Endodermal cell (in vitro differentiated cells): ENCODE measurements around the gene AMIGO2. TPM values are rescaled to one million over a fixed set of nuclear protein-coding genes. Genes with fewer than 3 reads are reported as not detected.
A peak's percentile ranks its signal among the peaks of the same experiment; 100 is the strongest.

Experiments used
- DNase-seq: peaks from one replicate; pipeline ENCODE4 v3.0.0-alpha.2; 2017
- H3K27ac ChIP-seq: 2 replicates; pipeline ENCODE4 v1.5.1; 2013; ENCODE audit warnings: mild to moderate bottlenecking, low read depth, low read length, moderate library complexity
- H3K27me3 ChIP-seq: 2 replicates; pipeline ENCODE4 v1.6.1; 2013; ENCODE audit warnings: mild to moderate bottlenecking, low read length, moderate library complexity; ENCODE audit not compliant: insufficient read depth, control insufficient read depth, poor library complexity, severe bottlenecking
- H3K36me3 ChIP-seq: 2 replicates; pipeline ENCODE4 v1.7.0; 2013; ENCODE audit warnings: mild to moderate bottlenecking, low read length, moderate library complexity; ENCODE audit not compliant: control insufficient read depth, insufficient read depth
- H3K4me1 ChIP-seq: one replicate; pipeline ENCODE4 v1.7.0; 2013; ENCODE audit warnings: low read length; ENCODE audit not compliant: control insufficient read depth, insufficient read depth
- H3K4me3 ChIP-seq: 2 replicates; pipeline ENCODE4 v1.5.1; 2013; ENCODE audit warnings: mild to moderate bottlenecking, low read length, moderate library complexity
- H3K9ac ChIP-seq: 2 replicates; pipeline ENCODE4 v1.6.1; 2013; ENCODE audit warnings: mild to moderate bottlenecking, low read length, moderate library complexity; ENCODE audit not compliant: poor library complexity, severe bottlenecking; ENCODE audit errors: extremely low read depth
- H3K9me3 ChIP-seq: 2 replicates; pipeline ENCODE4 v1.6.1; 2013; ENCODE audit warnings: mild to moderate bottlenecking, low read length, moderate library complexity; ENCODE audit not compliant: control insufficient read depth
- H3K27ac Mint-ChIP-seq: 2 replicates; pipeline ENCODE4 v1.8.0; 2020; ENCODE audit warnings: mixed read lengths
- H3K27me3 Mint-ChIP-seq: 2 replicates; pipeline ENCODE4 v1.8.0; 2021; ENCODE audit warnings: mild to moderate bottlenecking, mixed read lengths; ENCODE audit not compliant: insufficient read depth
- H3K36me3 Mint-ChIP-seq: 2 replicates; pipeline ENCODE4 v1.8.0; 2020; ENCODE audit warnings: low read depth, mixed read lengths
- H3K4me1 Mint-ChIP-seq: 2 replicates; pipeline ENCODE4 v1.8.0; 2020; ENCODE audit warnings: mixed read lengths
- H3K4me3 Mint-ChIP-seq: 2 replicates; pipeline ENCODE4 v1.8.0; 2020; ENCODE audit warnings: mild to moderate bottlenecking, moderate library complexity, mixed read lengths
- H3K9me3 Mint-ChIP-seq: 2 replicates; pipeline ENCODE4 v1.8.0; 2020; ENCODE audit warnings: mild to moderate bottlenecking, mixed read lengths
- WGBS, 2 experiments: methylation state at CpG; one replicate each; pipeline versions ENCODE4 v1.1.5 to v1.1.7; 2013; ENCODE audit warnings: missing lambda C conversion rate in 2 of 2, mixed read lengths in 1 of 2; ENCODE audit not compliant: insufficient coverage in 1 of 2, insufficient read length in 1 of 2; 5-methylcytosine and 5-hydroxymethylcytosine counted together
- total RNA-seq, 2 donors: library from RNA; stranded (reverse); fragmentation: NEBNext Ultra II Directional in 1 of 2; extraction: Animal tissue kit (Norgen Biotek cat#: 25700) in 1 of 2; gene quantifications; 2 replicates in 1 of 2; 3 replicates in 1 of 2; pipeline ENCODE4 v1.2.1, GENCODE V29; 2021
- TF ChIP-seq, protein P1 (sequence below): fragments of 200-600 bp; sonication (generic); conservative IDR thresholded peaks from 2 replicates; pipeline ENCODE4 v1.5.0; 2021; ENCODE audit warnings: antibody characterized with exemption, mild to moderate bottlenecking

Gene AMIGO2
- total RNA-seq, 2 donors from 2014 or later = 6.4 to 7.8 TPM

DNA sequence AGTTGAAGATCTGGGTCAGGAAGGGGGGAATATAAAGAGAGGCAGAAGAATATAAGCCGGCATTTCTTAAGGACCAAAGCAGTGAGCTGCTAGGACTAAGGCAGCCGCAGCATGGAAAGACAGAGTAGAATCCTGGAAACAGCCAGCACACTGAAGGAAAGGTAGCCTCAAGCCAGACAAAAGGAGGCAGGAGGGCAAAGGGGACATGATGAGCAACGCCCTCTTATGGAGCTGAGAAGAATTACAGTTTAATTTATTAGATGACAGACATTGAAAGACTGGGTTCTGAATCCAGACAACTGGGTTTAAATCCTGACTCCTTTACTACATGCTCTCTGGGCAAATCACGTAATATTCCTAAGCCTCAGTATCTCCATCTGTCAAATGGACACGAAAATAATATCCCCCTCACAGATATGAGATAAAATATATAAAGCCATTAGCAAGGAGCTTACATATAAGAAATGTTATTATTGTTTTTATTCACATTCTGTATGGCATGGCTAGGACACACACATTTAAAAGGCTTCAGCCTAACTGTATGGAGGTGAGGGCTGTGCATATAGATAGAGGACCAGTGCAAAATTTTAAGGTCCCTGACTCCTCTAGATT lies 8.4 kb downstream of the AMIGO2 start:
- WGBS, 2 experiments = 34 to 47% methylated on average over 3 to 5 of the region's 5 CpGs

DNA sequence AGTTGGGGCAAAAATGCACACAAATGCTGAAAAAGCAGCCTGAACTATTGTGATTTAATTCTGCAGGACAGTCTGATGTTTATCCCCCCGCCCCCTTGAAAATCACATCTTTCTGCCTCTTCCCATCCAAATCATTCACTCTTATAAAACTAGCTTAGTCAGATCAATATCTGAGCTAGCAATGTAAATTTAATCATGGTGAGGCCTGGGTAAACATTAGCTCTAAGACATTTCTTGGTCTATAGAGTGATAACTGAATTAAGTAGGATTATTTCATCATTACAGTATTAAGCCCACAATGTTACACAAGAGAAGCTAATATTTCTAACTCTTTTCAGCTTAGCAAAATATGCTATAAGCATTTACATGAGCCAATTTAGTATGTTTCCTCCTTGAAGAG lies 9.4 kb downstream of the AMIGO2 start:
- no peak overlapping the region for H3K27ac ChIP-seq
- no peaks in the 10 kb centered on the region for H3K36me3 ChIP-seq
- WGBS, 2 experiments = 89% methylated on average over 1 of the region's 1 CpG; no CpG with 5 or more reads in 1 of the 2 experiments
- no peak overlapping the region for H3K4me3 Mint-ChIP-seq
- H3K36me3 Mint-ChIP-seq = no peaks in the 10 kb centered on the region
- H3K9ac ChIP-seq = no peak overlapping the region
- DNase-seq = no peak
- H3K9me3 Mint-ChIP-seq = no peaks in the 10 kb centered on the region
- H3K9me3 ChIP-seq = no peaks in the 10 kb centered on the region
- H3K27me3 ChIP-seq = no peaks in the 10 kb centered on the region
- H3K27ac Mint-ChIP-seq = no peak overlapping the region
- peaks cover 11% of the 10 kb centered on the region for H3K4me1 Mint-ChIP-seq
- no peaks in the 10 kb centered on the region for H3K27me3 Mint-ChIP-seq
- no peak overlapping the region for H3K4me3 ChIP-seq
- H3K4me1 ChIP-seq = no peaks in the 10 kb centered on the region
- TF ChIP-seq, protein P1, sequence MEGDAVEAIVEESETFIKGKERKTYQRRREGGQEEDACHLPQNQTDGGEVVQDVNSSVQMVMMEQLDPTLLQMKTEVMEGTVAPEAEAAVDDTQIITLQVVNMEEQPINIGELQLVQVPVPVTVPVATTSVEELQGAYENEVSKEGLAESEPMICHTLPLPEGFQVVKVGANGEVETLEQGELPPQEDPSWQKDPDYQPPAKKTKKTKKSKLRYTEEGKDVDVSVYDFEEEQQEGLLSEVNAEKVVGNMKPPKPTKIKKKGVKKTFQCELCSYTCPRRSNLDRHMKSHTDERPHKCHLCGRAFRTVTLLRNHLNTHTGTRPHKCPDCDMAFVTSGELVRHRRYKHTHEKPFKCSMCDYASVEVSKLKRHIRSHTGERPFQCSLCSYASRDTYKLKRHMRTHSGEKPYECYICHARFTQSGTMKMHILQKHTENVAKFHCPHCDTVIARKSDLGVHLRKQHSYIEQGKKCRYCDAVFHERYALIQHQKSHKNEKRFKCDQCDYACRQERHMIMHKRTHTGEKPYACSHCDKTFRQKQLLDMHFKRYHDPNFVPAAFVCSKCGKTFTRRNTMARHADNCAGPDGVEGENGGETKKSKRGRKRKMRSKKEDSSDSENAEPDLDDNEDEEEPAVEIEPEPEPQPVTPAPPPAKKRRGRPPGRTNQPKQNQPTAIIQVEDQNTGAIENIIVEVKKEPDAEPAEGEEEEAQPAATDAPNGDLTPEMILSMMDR = no peak

More for the DNA sequence above, 8.4 kb downstream of the AMIGO2 start:
- Mint-ChIP-seq H3K9me3 (no peaks in the 10 kb centered on the region), H3K27ac (no peak overlapping the region), H3K4me1 (peaks cover 11% of the 10 kb centered on the region), H3K4me3 (no peak overlapping the region), H3K27me3 (no peaks in the 10 kb centered on the region), H3K36me3 (no peaks in the 10 kb centered on the region)
- H3K9ac ChIP-seq = no peak overlapping the region
- no peaks in the 10 kb centered on the region for H3K4me1 ChIP-seq
- H3K27me3 ChIP-seq = no peaks in the 10 kb centered on the region
- H3K4me3 ChIP-seq = no peak overlapping the region
- TF ChIP-seq, protein P1 = peak; percentile 81
- no peak overlapping the region for H3K27ac ChIP-seq
- no peaks in the 10 kb centered on the region for H3K36me3 ChIP-seq
- DNase-seq = peak; percentile 81
- no peaks in the 10 kb centered on the region for H3K9me3 ChIP-seq

DNA sequence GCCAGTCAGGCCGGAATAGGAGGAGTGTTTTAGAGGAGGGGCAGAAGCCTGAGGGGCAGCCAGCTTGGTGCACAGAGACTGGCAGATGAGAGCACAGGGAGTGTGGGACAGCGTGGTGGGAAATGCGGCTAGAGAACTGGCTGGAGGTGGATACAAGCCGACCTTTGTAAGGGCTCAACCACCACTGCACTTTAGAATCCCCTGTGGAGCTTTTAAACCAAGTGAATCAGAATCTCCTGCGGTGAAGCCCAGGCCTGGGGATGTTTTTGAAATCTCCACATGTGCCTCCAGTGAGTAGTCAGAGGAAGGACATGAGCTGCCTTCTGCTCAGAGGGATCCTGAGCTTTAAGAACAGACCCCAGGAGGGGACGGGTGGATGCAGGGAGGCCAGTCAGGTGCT lies 11.2 kb downstream of the AMIGO2 start:
- Mint-ChIP-seq H3K4me1 (peaks cover 11% of the 10 kb centered on the region), H3K36me3 (no peaks in the 10 kb centered on the region), H3K4me3 (no peak overlapping the region), H3K27me3 (no peaks in the 10 kb centered on the region), H3K9me3 (no peaks in the 10 kb centered on the region), H3K27ac (no peak overlapping the region)
- DNase-seq = peak; percentile 90
- Histone ChIP-seq H3K27me3 (no peaks in the 10 kb centered on the region), H3K36me3 (no peaks in the 10 kb centered on the region), H3K27ac (no peak overlapping the region), H3K9ac (no peak overlapping the region), H3K4me1 (no peaks in the 10 kb centered on the region), H3K9me3 (no peaks in the 10 kb centered on the region), H3K4me3 (no peak overlapping the region)
- WGBS, 2 experiments = 40 to 41% methylated on average over 2 to 6 of the region's 6 CpGs
- TF ChIP-seq, protein P1 = no peak
